ENCODE results near the gene BAZ1A. TPM values are rescaled to one million over a fixed set of nuclear protein-coding genes. Genes with fewer than 3 reads are reported as not detected.

Gene BAZ1A
- total and polyA plus RNA-seq, 2 experiments from 2014 or later = 9.4 to 13.8 TPM

DNA sequence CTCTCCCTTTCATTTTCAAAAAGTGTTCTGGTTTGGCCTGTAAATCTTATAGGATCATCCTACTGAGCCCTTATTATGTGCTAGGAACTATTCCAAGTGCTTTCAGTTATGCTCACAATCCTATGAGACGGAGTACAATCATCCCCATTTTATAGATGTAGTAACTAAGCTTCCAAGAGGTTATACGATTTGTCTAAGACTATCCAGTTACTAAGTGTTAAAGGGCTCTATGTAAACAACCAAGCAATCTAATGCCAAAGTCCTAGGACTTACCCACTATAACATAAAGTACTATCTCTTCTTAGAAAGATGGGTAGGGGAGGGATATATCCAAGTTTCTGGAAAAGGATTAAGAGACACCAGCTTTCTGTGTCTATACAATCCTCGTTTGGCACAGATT lies 167.4 kb downstream of the BAZ1A start:
- Histone ChIP-seq H3K27ac (no peak overlapping the region), H3K4me1 (ENCODE audit: insufficient read depth) (peaks cover 32% of the 10 kb centered on the region), H3K79me2 (ENCODE audit: insufficient read depth) (peaks cover 30% of the 10 kb centered on the region), H3F3A (ENCODE audit: insufficient read depth) (peaks cover 35% of the 10 kb centered on the region), H2AFZ (no peak overlapping the region), H3K27me3 (replicated peaks; ENCODE audit: insufficient read depth) (no peaks in the 10 kb centered on the region), H4K20me1 (ENCODE audit: insufficient read depth) (no peaks in the 10 kb centered on the region), H3K4me2 (ENCODE audit: unreplicated experiment) (no peak overlapping the region), H3K9me3 (ENCODE audit: low read depth) (no peaks in the 10 kb centered on the region), H3K36me3 (ENCODE audit: low read depth) (peaks cover 8% of the 10 kb centered on the region), H3K9ac (no peak overlapping the region), H3K4me3 (no peak overlapping the region), H3K9me2 (ENCODE audit: insufficient read depth) (no peaks in the 10 kb centered on the region)
- in situ Hi-C loops (cut with MboI) = no loop called here
- DNase-seq = no peak
- 93 to 96% methylated on average over 3 of the region's 3 CpGs for WGBS, 2 experiments (ENCODE audit: low coverage in 1 of 2, low lambda C conversion rate in 2 of 2, missing lambda C conversion rate in 2 of 2)
- TF ChIP-seq EZH2 (IDR thresholded peaks at IDR 0.05; ENCODE audit: insufficient read depth, poor library complexity, severe bottlenecking) (no peak), EZH2phosphoT487 (IDR thresholded peaks at IDR 0.05; ENCODE audit: insufficient read depth, low read depth) (no peak)

Small RNA genes within 50 kb of the gene (small RNA-seq; reads per million reads assigned to genes)
- gene AL121603.1 (ENCODE audit: low read depth, low replicate concordance) (not detected), gene RNU7-41P (ENCODE audit: low read depth, low replicate concordance) (not detected)

Other genes starting within 250 kb of the BAZ1A start
- 213 and 287 TPM in 2 replicates for gene SNX6, start 245.2 kb downstream of the BAZ1A start, total RNA-seq (2014; rRNA removed; shearing (Covaris generic))
- 187 and 191 TPM in 2 replicates for gene SNX6, start 245.2 kb downstream of the BAZ1A start, polyA plus RNA-seq (2016; fragmentation: Nextera tagmentation; extraction: Ambion mirVana)
- 92.2 and 103 TPM in 2 replicates for gene CFL2, start 160.8 kb downstream of the BAZ1A start, total RNA-seq (2014; rRNA removed; shearing (Covaris generic))
- 183 and 185 TPM in 2 replicates for gene CFL2, start 160.8 kb downstream of the BAZ1A start, polyA plus RNA-seq (2016; fragmentation: Nextera tagmentation; extraction: Ambion mirVana)
- 78.8 and 90.8 TPM in 2 replicates for gene SRP54, start 107.6 kb upstream of the BAZ1A start, total RNA-seq (2014; rRNA removed; shearing (Covaris generic))
- gene SRP54, start 107.6 kb upstream of the BAZ1A start, polyA plus RNA-seq (2016; fragmentation: Nextera tagmentation; extraction: Ambion mirVana) = 74.7 and 78.0 TPM in 2 replicates
- gene FAM177A1, start 170.9 kb upstream of the BAZ1A start, total RNA-seq (2014; rRNA removed; shearing (Covaris generic)) = 56.4 and 67.3 TPM in 2 replicates
- gene FAM177A1, start 170.9 kb upstream of the BAZ1A start, polyA plus RNA-seq (2016; fragmentation: Nextera tagmentation; extraction: Ambion mirVana) = 100 and 103 TPM in 2 replicates
- 18.5 and 25.7 TPM in 2 replicates for gene PPP2R3C, start 246.6 kb upstream of the BAZ1A start, total RNA-seq (2014; rRNA removed; shearing (Covaris generic))
- 41.2 and 41.7 TPM in 2 replicates for gene PPP2R3C, start 246.6 kb upstream of the BAZ1A start, polyA plus RNA-seq (2016; fragmentation: Nextera tagmentation; extraction: Ambion mirVana)
- gene PRORP, start 247.2 kb upstream of the BAZ1A start, total RNA-seq (2014; rRNA removed; shearing (Covaris generic)) = 18.2 and 32.7 TPM in 2 replicates
- 23.2 and 24.9 TPM in 2 replicates for gene PRORP, start 247.2 kb upstream of the BAZ1A start, polyA plus RNA-seq (2016; fragmentation: Nextera tagmentation; extraction: Ambion mirVana)